D721Med (cell line): ENCODE data around the gene ZMYND11.
"Not testable (repeated sequence)": the region's sequence is repeated elsewhere in the genome, so short reads cannot be mapped to it uniquely, and the experiment has no call there.

Experiments
- DNase-seq: peaks from one replicate; pipeline ENCODE4 v3.0.0; 2011; ENCODE audit warnings: low spot score; ENCODE audit not compliant: insufficient read length
- FAIRE-seq: peaks from 2 replicates; lab custom pipeline; 2011; peaks lifted over from hg19 to GRCh38; lab: Jason Lieb, UNC
- CTCF ChIP-seq: IDR thresholded peaks from 2 replicates; pipeline ENCODE4 v1.5.1; 2012; ENCODE audit warnings: mild to moderate bottlenecking, control low read depth; ENCODE audit not compliant: insufficient read depth; ENCODE audit errors: missing control alignments

Gene ZMYND11

GRCh38 chr10:298033-298432 lies 162.8 kb downstream of the ZMYND11 start:
- no peak for DNase-seq
- no peak for TF ChIP-seq CTCF
- FAIRE-seq: no peak

- no peak for TF ChIP-seq CTCF
- FAIRE-seq: no peak
- no peak for DNase-seq
Observed at GRCh38 chr10:299512-299911, 164.3 kb downstream of the ZMYND11 start.

- no peak for TF ChIP-seq CTCF
- no peak for FAIRE-seq
- no peak for DNase-seq
Observed at GRCh38 chr10:299969-300368, 164.7 kb downstream of the ZMYND11 start.

GRCh38 chr10:300580-300979 lies 165.3 kb downstream of the ZMYND11 start:
- FAIRE-seq, DNase-seq: not testable (repeated sequence)

- FAIRE-seq (no peak), DNase-seq (no peak)
- no peak for TF ChIP-seq CTCF
Observed at GRCh38 chr10:301536-301935, 166.3 kb downstream of the ZMYND11 start.
